GM23338 (cell line): ENCODE results near the gene NUDT4. TPM values are rescaled to one million over a fixed set of nuclear protein-coding genes. Genes with fewer than 3 reads are reported as not detected.

Experiments
- ATAC-seq: fragments of 200-7000 bp; cut with Tn5 transposase; 3 replicates; pipeline ENCODE4 v1.9.1; 2020
- DNase-seq: peaks from one replicate; pipeline ENCODE4 v3.0.0-alpha.2; 2015; ENCODE audit warnings: low spot score
- H2AFZ ChIP-seq: fragments of 200-600 bp; sonication (generic); 2 replicates; pipeline ENCODE4 v1.8.0; 2016; ENCODE audit warnings: antibody characterized with exemption, mild to moderate bottlenecking, moderate library complexity
- H3F3A ChIP-seq: fragments of 200-600 bp; sonication (generic); replicated peaks from 2 replicates; pipeline ENCODE4 v1.8.0; 2017; ENCODE audit warnings: antibody characterized with exemption, mixed run types, low read depth
- H3K27ac ChIP-seq: fragments of 200-600 bp; sonication (generic); 2 replicates; pipeline ENCODE4 v1.6.1; 2016; ENCODE audit warnings: low read depth
- H3K27me3 ChIP-seq: fragments of 200-600 bp; sonication (generic); 2 replicates; pipeline ENCODE4 v1.8.0; 2016; ENCODE audit warnings: mild to moderate bottlenecking, mixed run types, moderate library complexity; ENCODE audit not compliant: insufficient read depth
- H3K36me3 ChIP-seq: fragments of 200-600 bp; sonication (generic); 2 replicates; pipeline ENCODE4 v1.8.0; 2016; ENCODE audit warnings: mild to moderate bottlenecking; ENCODE audit not compliant: insufficient read depth
- H3K4me1 ChIP-seq: fragments of 200-600 bp; sonication (generic); 2 replicates; pipeline ENCODE4 v1.8.0; 2016; ENCODE audit warnings: mild to moderate bottlenecking, moderate library complexity; ENCODE audit not compliant: insufficient read depth
- H3K4me2 ChIP-seq: fragments of 200-600 bp; sonication (generic); 2 replicates; pipeline ENCODE4 v1.7.1; 2017; ENCODE audit warnings: mixed run types
- H3K4me3 ChIP-seq: fragments of 200-600 bp; sonication (generic); 2 replicates; pipeline ENCODE4 v1.6.1; 2016; ENCODE audit warnings: mixed run types
- H3K79me2 ChIP-seq: fragments of 200-600 bp; sonication (generic); replicated peaks from 2 replicates; pipeline ENCODE4 v1.8.0; 2017; ENCODE audit warnings: mild to moderate bottlenecking; ENCODE audit not compliant: insufficient read depth
- H3K9me2 ChIP-seq: fragments of 200-600 bp; sonication (generic); 2 replicates; pipeline ENCODE4 v1.8.0; 2017; ENCODE audit not compliant: insufficient read depth
- H4K20me1 ChIP-seq: fragments of 200-600 bp; sonication (generic); replicated peaks from 2 replicates; pipeline ENCODE4 v1.8.0; 2017; ENCODE audit warnings: mild to moderate bottlenecking; ENCODE audit not compliant: insufficient read depth
- H3K27ac Mint-ChIP-seq: 2 replicates; pipeline ENCODE4 v1.8.0; 2020; ENCODE audit warnings: inconsistent platforms, mild to moderate bottlenecking, moderate library complexity, mixed read lengths
- H3K27me3 Mint-ChIP-seq: 3 replicates; pipeline ENCODE4 v1.8.0; 2022; ENCODE audit warnings: low read depth, mild to moderate bottlenecking, moderate library complexity, mixed read lengths, inconsistent platforms; ENCODE audit not compliant: insufficient read depth, poor library complexity
- H3K36me3 Mint-ChIP-seq: 3 replicates; pipeline ENCODE4 v1.8.0; 2021; ENCODE audit warnings: low read depth, mild to moderate bottlenecking, inconsistent platforms, moderate library complexity, mixed read lengths
- H3K4me1 Mint-ChIP-seq: 3 replicates; pipeline ENCODE4 v1.8.0; 2020; ENCODE audit warnings: mild to moderate bottlenecking, inconsistent platforms, mixed read lengths
- H3K4me3 Mint-ChIP-seq: 3 replicates; pipeline ENCODE4 v1.8.0; 2021; ENCODE audit warnings: moderate library complexity, mild to moderate bottlenecking, inconsistent platforms, mixed read lengths
- H3K9me3 Mint-ChIP-seq: 3 replicates; pipeline ENCODE4 v1.8.0; 2020; ENCODE audit warnings: moderate library complexity, mild to moderate bottlenecking, inconsistent platforms, mixed read lengths
- CREB1 ChIP-seq: fragments of 250-450 bp; sonication (Bioruptor Pico); IDR thresholded peaks from 2 replicates; pipeline ENCODE4 v1.5.0; 2020; ENCODE audit warnings: low read depth, mild to moderate bottlenecking, moderate library complexity
- ETS1 ChIP-seq: IDR thresholded peaks from 2 replicates; pipeline ENCODE4 v1.6.1; 2016; ENCODE audit warnings: antibody characterized with exemption
- EZH2 ChIP-seq: fragments of 200-600 bp; sonication (generic); IDR thresholded peaks from one replicate; pipeline ENCODE4 v1.8.0; 2017; ENCODE audit warnings: antibody characterized with exemption, mild to moderate bottlenecking, low read depth; ENCODE audit not compliant: unreplicated experiment
- EZH2phosphoT487 ChIP-seq: fragments of 200-600 bp; sonication (generic); IDR thresholded peaks from one replicate; pipeline ENCODE4 v1.8.1; 2018; ENCODE audit warnings: antibody characterized with exemption; ENCODE audit not compliant: unreplicated experiment
- JUNB ChIP-seq: IDR thresholded peaks from one replicate; pipeline ENCODE4 v1.6.1; 2016; ENCODE audit warnings: antibody characterized with exemption; ENCODE audit not compliant: unreplicated experiment
- NANOG ChIP-seq: IDR thresholded peaks from 2 replicates; pipeline ENCODE4 v1.6.1; 2016; ENCODE audit warnings: antibody characterized with exemption, borderline replicate concordance
- POLR2AphosphoS5 ChIP-seq: IDR thresholded peaks from 2 replicates; pipeline ENCODE4 v1.6.1; 2016; ENCODE audit warnings: antibody characterized with exemption, low read depth
- STAT1 ChIP-seq: IDR thresholded peaks from one replicate; pipeline ENCODE4 v1.6.1; 2016; ENCODE audit warnings: antibody characterized with exemption; ENCODE audit not compliant: unreplicated experiment
- ZNF331 ChIP-seq: fragments of 250-450 bp; sonication (Bioruptor Pico); IDR thresholded peaks from 2 replicates; pipeline ENCODE4 v1.5.0; 2020; ENCODE audit warnings: low read depth, mild to moderate bottlenecking, moderate library complexity
- ZNF462 ChIP-seq: fragments of 250-450 bp; sonication (Bioruptor Pico); IDR thresholded peaks from 2 replicates; pipeline ENCODE4 v1.5.0; 2020; ENCODE audit warnings: mild to moderate bottlenecking, moderate library complexity
- polyA plus RNA-seq: library from polyadenylated mRNA; unstranded; fragments of >200 nt; fragmentation: Nextera tagmentation; extraction: Ambion mirVana; gene quantifications from 2 replicates; pipeline ENCODE4 v1.2.1, GENCODE V29; 2016
- total RNA-seq: library from RNA; depleted of rRNA; stranded (reverse); fragments of >200 nt; shearing (Covaris generic); gene quantifications from 2 replicates; pipeline ENCODE4 v1.2.3, GENCODE V29; 2014
- TF ChIP-seq, protein P1 (sequence below), 2 experiments: fragments of 200-600 bp in 1 of 2; sonication (generic) in 1 of 2; conservative IDR thresholded peaks; 2 replicates each; pipeline versions ENCODE4 v1.5.1 to v1.6.1; 2016 to 2017; ENCODE audit warnings: antibody characterized with exemption in 2 of 2, low read depth in 2 of 2, mild to moderate bottlenecking in 2 of 2, moderate library complexity in 1 of 2

NUDT4 gene
- total and polyA plus RNA-seq, 2 experiments from 2014 or later: 32.3 to 67.2 TPM

- Mint-ChIP-seq H3K4me3 (peak overlapping the region; percentile 6; the same call in 2 of the 3 replicates), H3K4me1 (peaks cover 26% of the 10 kb centered on the region), H3K27me3 (no peaks in the 10 kb centered on the region), H3K27ac (peak overlapping the region; percentile 6), H3K9me3 (0 out of 3 replicates have a peak, but pooled peaks cover 3% of the 10 kb centered on the region), H3K36me3 (peaks cover 8% of the 10 kb centered on the region; the same call in 1 of the 3 replicates)
- Histone ChIP-seq H3K4me2 (peak overlapping the region; percentile 69), H2AFZ (no peak overlapping the region), H3K4me1 (peaks cover 33% of the 10 kb centered on the region), H3K27ac (peak overlapping the region; percentile 85), H3F3A (no peaks in the 10 kb centered on the region), H3K79me2 (no peaks in the 10 kb centered on the region), H3K4me3 (peak overlapping the region; percentile 20), H3K9me2 (no peaks in the 10 kb centered on the region), H4K20me1 (no peaks in the 10 kb centered on the region), H3K36me3 (no peaks in the 10 kb centered on the region), H3K27me3 (no peaks in the 10 kb centered on the region)
- no peak for TF ChIP-seq NANOG
- ATAC-seq (peak; percentile 66), DNase-seq (peak; percentile 44)
Measured at GRCh38 chr12:93368766-93369165, 9.0 kb upstream of the NUDT4 start.

DNA sequence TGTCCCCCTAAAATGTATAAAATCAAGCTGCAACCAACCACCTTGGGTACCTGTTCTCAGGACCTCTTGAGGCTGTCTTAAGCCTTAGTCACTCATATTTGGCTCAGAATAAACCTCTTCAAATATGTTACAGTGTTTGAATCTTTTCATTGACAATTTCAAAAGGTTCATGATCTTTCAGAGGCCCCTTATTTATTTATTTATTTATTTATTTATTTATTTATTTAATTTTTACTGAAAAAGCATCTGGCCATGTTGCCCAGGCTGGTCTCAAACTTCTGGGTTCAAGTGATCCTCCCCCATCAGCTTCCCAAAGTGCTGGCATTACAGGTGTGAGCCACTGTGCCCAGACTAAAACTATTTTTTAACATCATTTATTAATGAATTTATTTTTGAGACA lies 8.2 kb upstream of the NUDT4 start:
- H3K27ac ChIP-seq: peak overlapping the region; percentile 85; the same call in 1 of the 2 replicates
- peak overlapping the region; percentile 69 for H3K4me2 ChIP-seq
- no peaks in the 10 kb centered on the region for H3K36me3 ChIP-seq
- H3K9me2 ChIP-seq: no peaks in the 10 kb centered on the region
- no peaks in the 10 kb centered on the region for H3K27me3 Mint-ChIP-seq
- ATAC-seq: no peak
- DNase-seq: no peak
- no peaks in the 10 kb centered on the region for H3F3A ChIP-seq
- no peaks in the 10 kb centered on the region for H3K27me3 ChIP-seq
- H3K27ac Mint-ChIP-seq: no peak overlapping the region
- no peak overlapping the region for H2AFZ ChIP-seq
- H3K4me3 ChIP-seq: no peak overlapping the region
- no peaks in the 10 kb centered on the region for H3K79me2 ChIP-seq
- peak overlapping the region; percentile 6; the same call in 1 of the 3 replicates for H3K4me3 Mint-ChIP-seq
- peaks cover 8% of the 10 kb centered on the region; the same call in 1 of the 3 replicates for H3K36me3 Mint-ChIP-seq
- H4K20me1 ChIP-seq: no peaks in the 10 kb centered on the region
- H3K4me1 Mint-ChIP-seq: peaks cover 32% of the 10 kb centered on the region
- H3K4me1 ChIP-seq: peaks cover 39% of the 10 kb centered on the region
- 0 out of 3 replicates have a peak, but pooled peaks cover 3% of the 10 kb centered on the region for H3K9me3 Mint-ChIP-seq
- TF ChIP-seq ZNF462 (no peak), POLR2AphosphoS5 (no peak), CREB1 (CRISPR knock-in tag) (no peak), STAT1 (no peak), JUNB (no peak), ETS1 (no peak), EZH2 (no peak), EZH2phosphoT487 (no peak), NANOG (no peak), ZNF331 (CRISPR knock-in tag) (no peak)
- TF ChIP-seq, protein P1, sequence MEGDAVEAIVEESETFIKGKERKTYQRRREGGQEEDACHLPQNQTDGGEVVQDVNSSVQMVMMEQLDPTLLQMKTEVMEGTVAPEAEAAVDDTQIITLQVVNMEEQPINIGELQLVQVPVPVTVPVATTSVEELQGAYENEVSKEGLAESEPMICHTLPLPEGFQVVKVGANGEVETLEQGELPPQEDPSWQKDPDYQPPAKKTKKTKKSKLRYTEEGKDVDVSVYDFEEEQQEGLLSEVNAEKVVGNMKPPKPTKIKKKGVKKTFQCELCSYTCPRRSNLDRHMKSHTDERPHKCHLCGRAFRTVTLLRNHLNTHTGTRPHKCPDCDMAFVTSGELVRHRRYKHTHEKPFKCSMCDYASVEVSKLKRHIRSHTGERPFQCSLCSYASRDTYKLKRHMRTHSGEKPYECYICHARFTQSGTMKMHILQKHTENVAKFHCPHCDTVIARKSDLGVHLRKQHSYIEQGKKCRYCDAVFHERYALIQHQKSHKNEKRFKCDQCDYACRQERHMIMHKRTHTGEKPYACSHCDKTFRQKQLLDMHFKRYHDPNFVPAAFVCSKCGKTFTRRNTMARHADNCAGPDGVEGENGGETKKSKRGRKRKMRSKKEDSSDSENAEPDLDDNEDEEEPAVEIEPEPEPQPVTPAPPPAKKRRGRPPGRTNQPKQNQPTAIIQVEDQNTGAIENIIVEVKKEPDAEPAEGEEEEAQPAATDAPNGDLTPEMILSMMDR (conservative IDR thresholded peaks at IDR 0.05; ENCODE audit: low read depth in 2 of 2): no peak
